Urinary bladder (tissue), 4 donors: ENCODE data around the gene PLIN1. TPM values are rescaled to one million over a fixed set of nuclear protein-coding genes. Genes with fewer than 3 reads are reported as not detected.
"Not testable (repeated sequence)": the region's sequence is repeated elsewhere in the genome, so short reads cannot be mapped to it uniquely, and the experiment has no call there.

Experiments used
- DNase-seq: peaks from one replicate; pipeline ENCODE4 v3.0.0-alpha.2; 2015; ENCODE audit errors: extremely low spot score
- H3K27ac ChIP-seq: one replicate; pipeline ENCODE4 v1.5.1; 2013; ENCODE audit warnings: low read depth, mild to moderate bottlenecking, moderate library complexity
- H3K36me3 ChIP-seq: one replicate; pipeline ENCODE4 v1.6.1; 2013; ENCODE audit warnings: mild to moderate bottlenecking, moderate library complexity; ENCODE audit not compliant: insufficient read depth
- H3K4me1 ChIP-seq: one replicate; pipeline ENCODE4 v1.6.1; 2013; ENCODE audit warnings: mild to moderate bottlenecking, moderate library complexity; ENCODE audit not compliant: insufficient read depth
- H3K4me3 ChIP-seq: one replicate; pipeline ENCODE4 v1.5.1; 2013; ENCODE audit warnings: low read depth, low read length
- WGBS: extraction: QIAGEN DNeasy Blood & Tissue Kit; methylation state at CpG from one replicate; pipeline ENCODE4 v1.1.7; 2013; 5-methylcytosine and 5-hydroxymethylcytosine counted together
- polyA plus RNA-seq: library from polyadenylated mRNA; stranded (reverse); fragments of 200-250 nt; gene quantifications from one replicate; pipeline ENCODE4 v1.2.3, GENCODE V29; 2013
- total RNA-seq: library from RNA; depleted of rRNA; stranded (reverse); fragments of >200 nt; gene quantifications from one replicate; pipeline ENCODE4 v1.2.3, GENCODE V29; 2014
- donor health status: healthy with polysubstance abuse.
- donor health status: healthy.

PLIN1 gene
- total RNA-seq (3.6 TPM), polyA plus RNA-seq (24.4 TPM)

GRCh38 chr15:89679212-89679611 is at the start of gene PLIN1:
Gene PLIN1, minus strand, starts transcription at chr15:89679367. Its CDS starts 1,878 bp downstream, at chr15:89677489.
- Histone ChIP-seq H3K4me3 (no peak within 1 kb of the TSS), H3K27ac (no peak within 1 kb of the TSS), H3K36me3 (no peaks in the 10 kb centered on the region), H3K4me1 (peaks cover 3% of the 10 kb centered on the region)
- 92% methylated on average over 2 of the region's 2 CpGs for WGBS
- DNase-seq = no peak

DNA sequence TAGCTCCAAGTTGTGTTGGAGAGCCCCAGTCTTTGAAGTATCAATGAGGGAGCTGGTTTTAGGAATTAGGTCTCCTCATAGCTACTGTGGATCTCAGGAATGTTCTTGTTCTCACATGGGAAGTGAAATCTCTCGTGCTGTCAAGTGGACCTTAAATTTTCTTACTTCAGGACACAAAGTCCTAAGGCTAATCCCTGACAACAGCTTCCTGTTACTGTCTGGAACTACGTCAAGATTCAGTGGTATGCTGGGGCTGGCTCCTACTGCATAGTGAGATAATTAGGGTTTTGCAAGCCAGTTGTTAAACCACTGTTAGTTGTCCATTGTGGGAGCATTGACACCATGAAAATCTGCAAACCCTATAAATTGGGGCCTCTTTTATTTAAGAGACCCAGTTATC is 49.1 kb upstream of the PLIN1 start:
- 27% methylated on average over 2 of the region's 2 CpGs for WGBS
- H3K4me3 ChIP-seq = no peak overlapping the region
- no peak overlapping the region for H3K27ac ChIP-seq
- no peaks in the 10 kb centered on the region for H3K4me1 ChIP-seq
- no peak for DNase-seq
- no peaks in the 10 kb centered on the region for H3K36me3 ChIP-seq

- DNase-seq = no peak
- H3K4me3 ChIP-seq = no peak overlapping the region
- H3K27ac ChIP-seq = no peak overlapping the region
- 92% methylated on average over 1 of the region's 1 CpG for WGBS
- no peaks in the 10 kb centered on the region for H3K36me3 ChIP-seq
- H3K4me1 ChIP-seq = no peaks in the 10 kb centered on the region
Observed at GRCh38 chr15:89725064-89725463, 45.9 kb upstream of the PLIN1 start.

DNA sequence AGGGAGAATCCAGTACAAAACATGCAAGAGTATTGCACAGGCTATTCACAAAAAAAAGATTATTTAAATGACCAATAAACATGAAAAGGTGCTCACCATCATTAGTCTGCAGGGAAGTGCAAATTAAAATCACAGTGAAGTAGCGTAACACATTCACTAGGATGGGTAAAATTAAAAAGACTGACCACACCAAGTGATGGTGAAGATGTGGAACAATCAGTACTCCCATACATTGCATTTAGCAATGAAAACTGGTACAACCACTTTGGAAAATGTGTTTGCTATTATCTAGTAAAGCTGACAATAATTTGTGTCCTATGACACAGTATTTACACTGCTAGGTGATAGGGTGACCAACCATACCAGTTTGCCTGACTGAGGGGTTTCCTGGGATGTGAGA is 45.5 kb upstream of the PLIN1 start:
- Histone ChIP-seq H3K4me1 (no peaks in the 10 kb centered on the region), H3K36me3 (no peaks in the 10 kb centered on the region), H3K4me3 (no peak overlapping the region), H3K27ac (no peak overlapping the region)
- no peak for DNase-seq
- WGBS = 96% methylated on average over 1 of the region's 1 CpG

GRCh38 chr15:89723031-89723430 is 43.9 kb upstream of the PLIN1 start:
- no peak overlapping the region for H3K4me3 ChIP-seq
- no peaks in the 10 kb centered on the region for H3K36me3 ChIP-seq
- H3K27ac ChIP-seq = no peak overlapping the region
- H3K4me1 ChIP-seq = no peaks in the 10 kb centered on the region
- no peak for DNase-seq
- 64% methylated on average over 3 of the region's 3 CpGs for WGBS

GRCh38 chr15:89714775-89715174 is 35.6 kb upstream of the PLIN1 start:
- Histone ChIP-seq H3K4me1 (no peaks in the 10 kb centered on the region), H3K27ac (no peak overlapping the region), H3K4me3 (no peak overlapping the region), H3K36me3 (no peaks in the 10 kb centered on the region)
- 88% methylated on average over 2 of the region's 2 CpGs for WGBS
- DNase-seq = no peak

- no peak for DNase-seq
- 41% methylated on average over 1 of the region's 1 CpG for WGBS
Observed at GRCh38 chr15:89707577-89707976, 28.4 kb upstream of the PLIN1 start.

DNA sequence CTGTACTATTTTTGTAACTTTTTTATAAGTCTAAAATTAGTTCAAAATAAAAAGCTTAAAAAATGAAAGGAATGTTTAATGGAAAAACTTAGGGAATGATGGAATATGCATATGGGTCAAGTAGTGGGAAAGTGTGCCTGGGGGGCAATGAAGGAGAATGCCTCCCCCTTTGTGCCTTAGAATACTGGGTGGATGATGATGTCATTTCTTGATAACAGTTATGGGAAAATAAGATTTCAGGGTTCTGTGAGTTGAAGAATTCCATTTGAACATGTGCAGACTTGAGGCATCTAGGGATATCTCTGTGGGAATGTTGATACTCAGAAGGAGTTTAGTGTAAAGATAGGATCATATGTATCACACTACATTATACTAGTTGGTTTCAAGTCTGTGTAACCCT is 25.2 kb upstream of the PLIN1 start:
- Histone ChIP-seq H3K4me1 (no peaks in the 10 kb centered on the region), H3K4me3 (no peak overlapping the region), H3K27ac (no peak overlapping the region), H3K36me3 (no peaks in the 10 kb centered on the region)
- DNase-seq = no peak

More at GRCh38 chr15:89707577-89707976, 28.4 kb upstream of the PLIN1 start:
- H3K4me1 ChIP-seq = no peaks in the 10 kb centered on the region
- no peak overlapping the region for H3K27ac ChIP-seq
- H3K36me3 ChIP-seq = no peaks in the 10 kb centered on the region
- no peak overlapping the region for H3K4me3 ChIP-seq

- Histone ChIP-seq H3K27ac (no peak overlapping the region), H3K4me3 (no peak overlapping the region), H3K4me1 (no peaks in the 10 kb centered on the region), H3K36me3 (no peaks in the 10 kb centered on the region)
- 86% methylated on average over 1 of the region's 1 CpG for WGBS
- no peak for DNase-seq
Observed at GRCh38 chr15:89695198-89695597, 16.0 kb upstream of the PLIN1 start.

DNA sequence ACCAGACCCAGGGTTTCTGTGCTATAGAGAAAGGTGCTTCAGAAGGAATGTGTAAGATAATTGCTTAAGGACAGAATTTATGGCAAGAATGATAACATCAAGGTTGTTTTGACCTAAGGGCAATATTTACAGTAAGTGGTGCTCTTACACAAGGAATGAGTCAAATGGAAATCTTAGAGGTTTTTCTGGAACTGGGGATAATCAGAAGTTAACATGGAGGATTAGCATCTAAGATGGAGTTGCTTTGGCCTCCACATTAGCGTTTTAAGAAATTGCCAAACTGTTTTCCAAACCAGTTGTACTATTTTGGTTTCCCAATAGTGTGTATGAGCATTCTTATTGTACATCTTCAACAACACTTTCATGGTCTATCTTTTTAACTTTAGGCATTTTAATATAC is 14.5 kb upstream of the PLIN1 start:
- H3K36me3 ChIP-seq = no peaks in the 10 kb centered on the region
- H3K4me1 ChIP-seq = no peaks in the 10 kb centered on the region
- 86% methylated on average over 1 of the region's 1 CpG for WGBS
- DNase-seq = no peak
- no peak overlapping the region for H3K4me3 ChIP-seq
- H3K27ac ChIP-seq = no peak overlapping the region

DNA sequence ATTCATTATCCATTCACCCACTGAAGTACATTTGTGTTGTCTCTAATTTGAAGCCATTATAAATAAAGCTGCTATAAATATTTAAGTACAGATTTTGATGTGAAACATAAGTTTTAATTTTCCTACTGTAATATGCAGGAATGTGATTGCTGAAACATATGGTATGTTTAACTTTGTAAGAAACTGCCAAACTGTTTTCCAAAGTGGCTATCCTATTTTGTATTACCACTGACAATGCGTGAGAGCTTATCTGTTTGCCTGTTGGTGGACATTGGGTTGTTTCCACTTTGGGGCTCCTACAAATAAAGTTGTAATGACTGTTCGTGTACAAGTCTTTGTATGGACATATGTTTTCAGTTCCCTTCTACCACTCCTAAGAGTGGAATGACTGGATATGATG is 13.9 kb upstream of the PLIN1 start:
- Histone ChIP-seq H3K36me3 (no peaks in the 10 kb centered on the region), H3K4me1 (no peaks in the 10 kb centered on the region), H3K27ac (no peak overlapping the region), H3K4me3 (no peak overlapping the region)
- no peak for DNase-seq
- 44% methylated on average over 2 of the region's 2 CpGs for WGBS

GRCh38 chr15:89690276-89691218 is 11.4 kb upstream of the PLIN1 start, which contains the start of the genes PEX11A and WDR93:
Gene PEX11A, minus strand, starts transcription at chr15:89690754. Its CDS starts 122 bp downstream, at chr15:89690632.
Gene WDR93, plus strand, starts transcription at chr15:89690811. Its CDS starts 10,936 bp downstream, at chr15:89701747.
- Histone ChIP-seq H3K27ac (no peak within 1 kb of the TSS), H3K4me1 (no peaks in the 10 kb centered on the region), H3K36me3 (no peaks in the 10 kb centered on the region), H3K4me3 (peak within 1 kb of the TSS; percentile 74)
- WGBS = 2% methylated on average over 60 of the region's 60 CpGs
- peak; percentile 47 for DNase-seq

GRCh38 chr15:89689930-89690275 is 10.7 kb upstream of the PLIN1 start:
- peak overlapping the region; percentile 74 for H3K4me3 ChIP-seq
- 53% methylated on average over 15 of the region's 15 CpGs for WGBS
- DNase-seq, H3K4me1 ChIP-seq, H3K36me3 ChIP-seq, H3K27ac ChIP-seq: not testable (repeated sequence)

DNA sequence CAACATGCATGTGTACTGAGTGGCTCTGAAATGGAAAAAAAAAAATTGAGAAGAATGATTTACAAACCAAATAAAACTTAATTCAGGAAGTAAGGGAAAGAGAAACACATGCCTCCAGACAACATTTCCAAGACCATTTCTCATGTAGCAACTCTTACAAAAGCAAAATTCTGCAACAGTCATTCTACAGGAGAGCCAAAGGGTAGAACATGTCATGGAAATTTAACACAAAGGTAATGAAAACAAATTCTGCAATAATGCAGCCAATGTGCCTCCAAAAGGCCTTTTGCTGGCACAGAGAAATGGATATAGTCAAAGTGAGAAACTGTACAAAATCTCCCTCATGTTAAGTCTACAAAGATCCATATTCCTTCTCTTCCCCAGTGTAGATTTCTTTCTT is 7.4 kb upstream of the PLIN1 start:
- H3K36me3 ChIP-seq = no peaks in the 10 kb centered on the region
- DNase-seq = no peak
- no peaks in the 10 kb centered on the region for H3K4me1 ChIP-seq
- H3K27ac ChIP-seq = no peak overlapping the region
- H3K4me3 ChIP-seq = no peak overlapping the region
